GM21786 (cell line): Measurements from ENCODE around the gene ETV5.

Experiments
- ATAC-seq: cut with Tn5 transposase; IDR thresholded peaks from one replicate; pipeline ENCODE4 v1.9.1; 2021; ENCODE audit not compliant: unreplicated experiment

ETV5 gene

GRCh38 chr3:186108941-186109865 lies at the start of gene ETV5:
TSS of gene ETV5 (minus strand) at chr3:186109089. CDS start at chr3:186105868, 3,221 bp downstream.
- ATAC-seq, result peak; percentile 93

GRCh38 chr3:186154641-186155040 lies 45.8 kb upstream of the ETV5 start:
- ATAC-seq, result no peak

- ATAC-seq, result peak; percentile 88
These were observed 44.0 kb upstream of the ETV5 start for GRCh38 chr3:186152889-186153292.

- ATAC-seq, result peak; percentile 8
These were observed 43.5 kb upstream of the ETV5 start for GRCh38 chr3:186152361-186152798.

GRCh38 chr3:186151077-186151971 lies 42.4 kb upstream of the ETV5 start:
- no peak for ATAC-seq

GRCh38 chr3:186150041-186150830 lies 41.3 kb upstream of the ETV5 start:
- no peak for ATAC-seq

GRCh38 chr3:186149319-186149960 lies 40.6 kb upstream of the ETV5 start:
- ATAC-seq, result no peak

GRCh38 chr3:186144257-186144656 lies 35.4 kb upstream of the ETV5 start:
- no peak for ATAC-seq

- no peak for ATAC-seq
These were observed 34.4 kb upstream of the ETV5 start for GRCh38 chr3:186143250-186143649.

- no peak for ATAC-seq
These were observed 33.6 kb upstream of the ETV5 start for GRCh38 chr3:186142393-186142932.

- no peak for ATAC-seq
These were observed 32.9 kb upstream of the ETV5 start for GRCh38 chr3:186141790-186142189.

- ATAC-seq, result no peak
These were observed 29.5 kb upstream of the ETV5 start for GRCh38 chr3:186138272-186138981.

GRCh38 chr3:186137051-186137685 lies 28.3 kb upstream of the ETV5 start:
- ATAC-seq, result no peak

- ATAC-seq, result no peak
These were observed 25.1 kb upstream of the ETV5 start for GRCh38 chr3:186133980-186134379.

- ATAC-seq, result no peak
These were observed 23.6 kb upstream of the ETV5 start for GRCh38 chr3:186132487-186132886.

- ATAC-seq, result no peak
These were observed 20.3 kb upstream of the ETV5 start for GRCh38 chr3:186129206-186129605.

GRCh38 chr3:186128158-186128557 lies 19.3 kb upstream of the ETV5 start:
- ATAC-seq, result no peak

- ATAC-seq, result no peak
These were observed 18.6 kb upstream of the ETV5 start for GRCh38 chr3:186127463-186127862.

- no peak for ATAC-seq
These were observed 16.2 kb upstream of the ETV5 start for GRCh38 chr3:186125118-186125517.
